HepG2 (cell line): ENCODE measurements around the gene UCN.

Source experiments
- CTCF ChIP-seq: sonication (generic); formaldehyde crosslinking; IDR thresholded peaks from 2 replicates; pipeline ENCODE4 v1.5.0; 2020; ENCODE audit warnings: mild to moderate bottlenecking, missing genetic modification reagents, moderate library complexity
- ESRRA ChIP-seq: sonication (generic); formaldehyde crosslinking; IDR thresholded peaks from 2 replicates; pipeline ENCODE4 v1.5.1; 2020; ENCODE audit warnings: mild to moderate bottlenecking, low read depth, missing genetic modification reagents
- KMT2B ChIP-seq: IDR thresholded peaks from 2 replicates; pipeline ENCODE4 v1.6.1; 2016; ENCODE audit warnings: missing genetic modification reagents, missing compliant biosample characterization
- MXD1 ChIP-seq: sonication (generic); formaldehyde crosslinking; IDR thresholded peaks from 2 replicates; pipeline ENCODE4 v1.4.0; 2020; ENCODE audit warnings: mild to moderate bottlenecking, missing genetic modification reagents
- NCOA2 ChIP-seq: sonication (generic); formaldehyde crosslinking; IDR thresholded peaks from 2 replicates; pipeline ENCODE4 v1.8.0; 2022; ENCODE audit warnings: inconsistent platforms
- RERE ChIP-seq: IDR thresholded peaks from 2 replicates; pipeline ENCODE4 v1.6.1; 2016; ENCODE audit warnings: low read depth, missing genetic modification reagents, missing compliant biosample characterization
- REST ChIP-seq, 2 experiments: IDR thresholded peaks; 2 replicates each; pipeline ENCODE4 v1.6.1; 2011 to 2012; ENCODE audit warnings: low read length in 2 of 2, borderline replicate concordance in 1 of 2, low read depth in 1 of 2, mild to moderate bottlenecking in 1 of 2, moderate library complexity in 1 of 2
- USF2 ChIP-seq, 2 experiments: sonication (generic) in 1 of 2; formaldehyde crosslinking in 1 of 2; IDR thresholded peaks; 2 replicates each; pipeline versions ENCODE4 v1.5.1 to v1.6.1; 2011 to 2020; ENCODE audit warnings: borderline replicate concordance in 1 of 2, low read depth in 1 of 2, low read length in 1 of 2, mild to moderate bottlenecking in 1 of 2, missing genetic modification reagents in 1 of 2, moderate library complexity in 1 of 2
- ZNF253 ChIP-seq: sonication (generic); formaldehyde crosslinking; IDR thresholded peaks from 2 replicates; pipeline ENCODE4 v1.8.0; 2022; ENCODE audit warnings: mild to moderate bottlenecking, missing genetic modification reagents, borderline replicate concordance

- TF ChIP-seq CTCF (CRISPR knock-in tag), result no peak
- TF ChIP-seq ESRRA (CRISPR knock-in tag), result no peak
- TF ChIP-seq USF2 (IDR thresholded peaks at IDR 0.05; ENCODE audit: low read depth, low read length), result no peak
- TF ChIP-seq USF2 (CRISPR knock-in tag; IDR thresholded peaks at IDR 0.05; ENCODE audit: borderline replicate concordance), result no peak
- TF ChIP-seq MXD1 (CRISPR knock-in tag), result no peak
- no peak for TF ChIP-seq RERE (CRISPR knock-in tag)
- TF ChIP-seq ZNF253, result no peak
- no peak for TF ChIP-seq NCOA2 (CRISPR knock-in tag)
- TF ChIP-seq REST (IDR thresholded peaks at IDR 0.05; ENCODE audit: borderline replicate concordance in 1 of 2, low read depth in 1 of 2, low read length in 2 of 2), result no peak
- no peak for TF ChIP-seq KMT2B (CRISPR knock-in tag)
Measured at GRCh38 chr2:27275211-27276150, 32.8 kb downstream of the UCN start, which contains the start of gene DNAJC5G.
